Measurements from ENCODE around the gene PCYT1A. TPM values are rescaled to one million over a fixed set of nuclear protein-coding genes. Genes with fewer than 3 reads are reported as not detected.

Gene PCYT1A
- total RNA-seq (2021) (74.4 and 91.2 TPM in 2 replicates), Bru-seq, nascent RNA (percentile 83 among the genes with signal in this experiment), BruChase-seq, experiment 1, labeled RNA remaining after a 2-hour chase (percentile 95 among the genes with signal in this experiment), BruChase-seq, experiment 2, labeled RNA remaining after a 6-hour chase (percentile 97 among the genes with signal in this experiment)
- long read RNA-seq, full-length matches to known transcripts = 27 of 88 reads
- long read RNA-seq, partial matches to known transcripts = 27 of 88 reads
- long read RNA-seq, other reads (novel, unspliced or antisense) = 34 of 88 reads

DNA sequence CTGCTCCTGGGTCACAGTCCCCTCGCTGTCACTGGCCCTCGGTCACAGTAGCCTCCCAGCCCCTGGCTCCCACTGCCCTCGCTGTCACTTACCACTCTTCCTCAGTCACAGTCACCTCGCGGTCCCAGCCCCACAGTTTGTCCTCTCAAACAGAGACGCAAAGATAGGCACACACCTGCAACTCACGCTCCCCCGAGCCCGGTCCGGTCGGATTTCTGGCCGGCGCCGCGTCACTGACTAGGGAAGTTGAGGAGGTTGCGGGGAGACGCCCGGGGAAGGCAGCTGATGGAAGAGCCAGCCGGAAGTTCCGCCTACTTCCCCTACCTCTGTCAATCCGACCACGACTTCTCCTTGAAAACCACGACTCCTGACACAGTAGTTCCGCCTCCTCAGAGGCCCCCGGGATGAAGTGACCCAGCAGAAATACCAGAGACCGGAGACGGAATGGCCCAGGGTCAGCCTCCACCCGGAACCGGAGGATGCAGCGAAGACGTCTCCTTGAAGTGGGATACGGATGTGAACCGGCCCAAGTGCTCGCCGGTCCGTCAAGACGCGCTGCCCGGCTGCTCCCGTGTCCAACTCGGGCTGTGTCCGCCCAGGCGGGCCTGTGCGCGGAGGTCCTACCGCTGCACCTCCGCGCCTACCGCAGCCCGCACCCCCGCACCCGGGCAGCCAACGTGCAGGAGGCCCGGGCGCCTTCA, at the start of gene PCYT1A:
TSS of gene PCYT1A (minus strand) at position 287 of the 701 bp plus-strand sequence. CDS start 17,195 bp downstream, outside the sequence.
- H3K4me2 ChIP-seq = peak within 1 kb of the TSS; percentile 82
- H3K27ac ChIP-seq = peak within 1 kb of the TSS; percentile 81
- intact Hi-C loops (cut with micrococcal nuclease; ENCODE audit: unreplicated experiment) = loop anchor here (1.0 kb wide), 1 partner anchor 19 kb away; no protein-coding TSS in a partner anchor
- peak; percentile 93 to 96 for DNase-seq
- no peak for TF ChIP-seq EZH2 (IDR thresholded peaks at IDR 0.05; ENCODE audit: low read depth)
- TF ChIP-seq, protein P1, sequence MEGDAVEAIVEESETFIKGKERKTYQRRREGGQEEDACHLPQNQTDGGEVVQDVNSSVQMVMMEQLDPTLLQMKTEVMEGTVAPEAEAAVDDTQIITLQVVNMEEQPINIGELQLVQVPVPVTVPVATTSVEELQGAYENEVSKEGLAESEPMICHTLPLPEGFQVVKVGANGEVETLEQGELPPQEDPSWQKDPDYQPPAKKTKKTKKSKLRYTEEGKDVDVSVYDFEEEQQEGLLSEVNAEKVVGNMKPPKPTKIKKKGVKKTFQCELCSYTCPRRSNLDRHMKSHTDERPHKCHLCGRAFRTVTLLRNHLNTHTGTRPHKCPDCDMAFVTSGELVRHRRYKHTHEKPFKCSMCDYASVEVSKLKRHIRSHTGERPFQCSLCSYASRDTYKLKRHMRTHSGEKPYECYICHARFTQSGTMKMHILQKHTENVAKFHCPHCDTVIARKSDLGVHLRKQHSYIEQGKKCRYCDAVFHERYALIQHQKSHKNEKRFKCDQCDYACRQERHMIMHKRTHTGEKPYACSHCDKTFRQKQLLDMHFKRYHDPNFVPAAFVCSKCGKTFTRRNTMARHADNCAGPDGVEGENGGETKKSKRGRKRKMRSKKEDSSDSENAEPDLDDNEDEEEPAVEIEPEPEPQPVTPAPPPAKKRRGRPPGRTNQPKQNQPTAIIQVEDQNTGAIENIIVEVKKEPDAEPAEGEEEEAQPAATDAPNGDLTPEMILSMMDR (conservative IDR thresholded peaks at IDR 0.05) = no peak
- no TSS peak for BruUV-seq (replicated peaks)
- H3K36me3 ChIP-seq (ENCODE audit: low read depth) = no peaks in the 10 kb centered on the region
- peak within 1 kb of the TSS; percentile 93 for H2AFZ ChIP-seq
- no peaks in the 10 kb centered on the region for H3K9me3 ChIP-seq (ENCODE audit: insufficient read depth, low read depth)
- H3K4me1 ChIP-seq (replicated peaks; ENCODE audit: insufficient read depth) = peaks cover 19% of the 10 kb centered on the region
- H3F3A ChIP-seq (ENCODE audit: insufficient read depth, low read depth) = peaks cover 27% of the 10 kb centered on the region; the same call in 1 of the 2 replicates
- POLR2A ChIA-PET (ENCODE audit: unreplicated experiment) = interaction anchor here (0.6 to 0.8 kb wide), 5 partner anchors 19 to 588 kb away, joined by 3 to 6 read pairs (median 5); partner anchors contain the start of gene TM4SF19
- H3K27me3 ChIP-seq (ENCODE audit: insufficient read depth, low read depth) = no peaks in the 10 kb centered on the region
- no peaks in the 10 kb centered on the region for H3K9me2 ChIP-seq (ENCODE audit: insufficient read depth)
- H3K79me2 ChIP-seq (ENCODE audit: low read depth) = peaks cover 57% of the 10 kb centered on the region
- CTCF ChIA-PET = interaction anchor here (0.6 kb wide), 2 partner anchors 49 to 160 kb away, joined by 4 to 8 read pairs; no protein-coding TSS in a partner anchor
- H3K4me3 ChIP-seq = peak within 1 kb of the TSS; percentile 71
- no peaks in the 10 kb centered on the region for H4K20me1 ChIP-seq (ENCODE audit: insufficient read depth)

DNA sequence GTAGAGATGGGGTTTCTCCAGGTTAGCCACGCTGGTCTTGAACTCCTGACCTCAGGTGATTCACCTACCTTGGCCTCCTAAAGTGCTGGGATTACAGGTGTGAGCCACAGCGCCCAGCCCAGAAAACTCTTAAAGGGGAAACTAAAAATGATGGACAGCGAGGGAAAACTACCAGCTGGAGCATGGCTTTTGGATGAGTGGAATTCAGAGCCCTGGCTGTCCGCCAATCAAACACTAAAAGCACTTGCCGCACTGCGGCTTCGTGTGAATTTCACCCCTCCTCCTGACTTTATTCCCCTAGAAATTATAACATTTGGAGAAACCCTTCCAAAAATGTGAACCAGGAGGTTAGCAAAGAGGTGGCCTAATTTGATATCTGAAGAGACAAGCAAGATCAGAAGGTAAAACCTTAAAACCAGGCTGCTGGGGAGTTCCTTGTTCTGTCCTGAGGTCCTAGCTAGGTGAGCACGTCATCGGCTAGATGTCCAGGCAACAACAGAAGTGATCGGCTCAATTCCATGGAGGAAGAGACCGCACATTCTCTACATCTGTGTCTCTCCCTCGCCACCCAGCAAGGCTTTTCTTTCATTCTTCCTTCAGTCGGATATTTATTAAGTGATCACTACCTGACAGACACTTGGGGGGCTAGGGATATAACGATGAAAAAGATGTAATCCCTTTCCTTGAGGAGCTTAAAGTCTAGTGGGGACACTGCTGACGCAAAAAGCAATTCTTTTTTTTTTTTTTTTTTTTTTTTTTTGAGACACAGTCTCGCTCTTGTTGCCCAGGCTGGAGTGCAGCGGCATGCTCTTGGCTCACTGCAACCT, 49.0 kb upstream of the PCYT1A start:
- Histone ChIP-seq H3K4me1 (replicated peaks; ENCODE audit: insufficient read depth) (peaks cover 53% of the 10 kb centered on the region), H3K9me3 (ENCODE audit: insufficient read depth, low read depth) (no peaks in the 10 kb centered on the region), H3K27ac (peak overlapping the region; percentile 95), H3K36me3 (ENCODE audit: low read depth) (peaks cover 18% of the 10 kb centered on the region), H3K27me3 (ENCODE audit: insufficient read depth, low read depth) (no peaks in the 10 kb centered on the region), H2AFZ (peak overlapping the region; percentile 76), H3F3A (ENCODE audit: insufficient read depth, low read depth) (peaks cover 62% of the 10 kb centered on the region), H3K9me2 (ENCODE audit: insufficient read depth) (no peaks in the 10 kb centered on the region), H3K4me2 (peak overlapping the region; percentile 93), H4K20me1 (ENCODE audit: insufficient read depth) (peaks cover 23% of the 10 kb centered on the region), H3K4me3 (peak overlapping the region; percentile 68), H3K79me2 (ENCODE audit: low read depth) (peaks cover 81% of the 10 kb centered on the region)
- ChIA-PET CTCF (interaction anchor here (0.6 to 0.7 kb wide), 2 partner anchors 49 to 89 kb away, joined by 4 to 8 read pairs; partner anchors contain the start of gene PCYT1A), POLR2A (ENCODE audit: unreplicated experiment) (interaction anchor here (0.5 to 0.6 kb wide), 4 partner anchors 12 to 1455 kb away, joined by 4 to 5 read pairs (median 4); partner anchors contain the start of gene LRCH3)
- intact Hi-C loops (cut with micrococcal nuclease; ENCODE audit: unreplicated experiment) = loop anchor here (1.0 to 5.0 kb wide), 5 partner anchors 58 to 199 kb away; partner anchors contain the start of gene SLC51A
- no TSS peak for BruUV-seq (replicated peaks)
- DNase-seq = peak; percentile 82 to 94
- no peak for TF ChIP-seq EZH2 (IDR thresholded peaks at IDR 0.05; ENCODE audit: low read depth)
- TF ChIP-seq, protein P1 (conservative IDR thresholded peaks at IDR 0.05) = no peak
